GM19099 (cell line): ENCODE data around the gene HIGD2A.

Experiments
- POLR2A ChIP-seq: IDR thresholded peaks from 3 replicates; pipeline ENCODE4 v1.6.1; 2011; ENCODE audit warnings: low read depth; ENCODE audit not compliant: insufficient read length; ENCODE audit errors: extremely low read depth

HIGD2A gene

GRCh38 chr5:176384366-176384930, 4.1 kb upstream of the HIGD2A start:
- TF ChIP-seq POLR2A = no peak

GRCh38 chr5:176384991-176385390, 3.6 kb upstream of the HIGD2A start:
- TF ChIP-seq POLR2A = no peak

- TF ChIP-seq POLR2A = no peak
These were observed 2.1 kb upstream of the HIGD2A start for GRCh38 chr5:176386491-176386890.

GRCh38 chr5:176387384-176387925, 1.1 kb upstream of the HIGD2A start:
- no peak for TF ChIP-seq POLR2A

GRCh38 chr5:176388003-176388443, 528 bp upstream of the HIGD2A start:
- no peak for TF ChIP-seq POLR2A

- peak; percentile 86 for TF ChIP-seq POLR2A
These were observed 878 bp downstream of the HIGD2A start for GRCh38 chr5:176389135-176390123.

- no peak for TF ChIP-seq POLR2A
These were observed 2.9 kb downstream of the HIGD2A start for GRCh38 chr5:176391479-176391878.

- TF ChIP-seq POLR2A = no peak
These were observed 3.4 kb downstream of the HIGD2A start for GRCh38 chr5:176391999-176392398.

GRCh38 chr5:176392526-176392925, 4.0 kb downstream of the HIGD2A start:
- no peak for TF ChIP-seq POLR2A

- no peak for TF ChIP-seq POLR2A
These were observed 5.5 kb downstream of the HIGD2A start for GRCh38 chr5:176394096-176394495.

GRCh38 chr5:176394881-176395675, 6.5 kb downstream of the HIGD2A start:
- TF ChIP-seq POLR2A = no peak

- no peak for TF ChIP-seq POLR2A
These were observed 7.8 kb downstream of the HIGD2A start for GRCh38 chr5:176396330-176396729.

GRCh38 chr5:176397736-176398420, 9.3 kb downstream of the HIGD2A start:
- TF ChIP-seq POLR2A = no peak

- TF ChIP-seq POLR2A = no peak
These were observed 12.0 kb downstream of the HIGD2A start for GRCh38 chr5:176400382-176401156.
